COLO668 (cell line): ENCODE measurements around the gene SPDYE4.

Experiments used
- DNase-seq: peaks from one replicate; lab custom pipeline; 2025; ENCODE audit not compliant: unreplicated experiment; lab: John Stamatoyannopoulos, UW

The SPDYE4 gene

GRCh38 chr17:8741771-8742170 lies 16.6 kb downstream of the SPDYE4 start:
- no peak for DNase-seq

- DNase-seq: no peak
These were observed 17.0 kb downstream of the SPDYE4 start for GRCh38 chr17:8741366-8741765.

GRCh38 chr17:8740486-8740885 lies 17.9 kb downstream of the SPDYE4 start:
- no peak for DNase-seq

GRCh38 chr17:8739097-8739496 lies 19.2 kb downstream of the SPDYE4 start:
- no peak for DNase-seq

GRCh38 chr17:8736796-8737195 lies 21.6 kb downstream of the SPDYE4 start:
- DNase-seq: no peak

- no peak for DNase-seq
These were observed 22.0 kb downstream of the SPDYE4 start for GRCh38 chr17:8736362-8736761.

- no peak for DNase-seq
These were observed 22.9 kb downstream of the SPDYE4 start for GRCh38 chr17:8735336-8735939.

- no peak for DNase-seq
These were observed 23.5 kb downstream of the SPDYE4 start for GRCh38 chr17:8734876-8735275.

GRCh38 chr17:8732406-8733085 lies 25.8 kb downstream of the SPDYE4 start:
- no peak for DNase-seq

- DNase-seq: no peak
These were observed 28.5 kb downstream of the SPDYE4 start for GRCh38 chr17:8729860-8730259.

- no peak for DNase-seq
These were observed 28.9 kb downstream of the SPDYE4 start for GRCh38 chr17:8729421-8729820.

GRCh38 chr17:8728971-8729370 lies 29.4 kb downstream of the SPDYE4 start:
- DNase-seq: no peak

GRCh38 chr17:8728251-8728938 lies 30.0 kb downstream of the SPDYE4 start:
- no peak for DNase-seq

GRCh38 chr17:8726941-8727555 lies 31.3 kb downstream of the SPDYE4 start:
- no peak for DNase-seq

- DNase-seq: no peak
These were observed 32.2 kb downstream of the SPDYE4 start for GRCh38 chr17:8725881-8726876.

GRCh38 chr17:8724451-8724850 lies 33.9 kb downstream of the SPDYE4 start:
- no peak for DNase-seq

- DNase-seq: no peak
These were observed 37.8 kb downstream of the SPDYE4 start for GRCh38 chr17:8720596-8720995.

GRCh38 chr17:8719291-8720246 lies 38.8 kb downstream of the SPDYE4 start:
- no peak for DNase-seq

GRCh38 chr17:8718001-8718563 lies 40.3 kb downstream of the SPDYE4 start:
- no peak for DNase-seq
